Breast epithelium (tissue), 3 donors: ENCODE data around the gene WDR53.

Source experiments
- POLR2A ChIP-seq: fragments of 450-650 bp; IDR thresholded peaks from one replicate; pipeline ENCODE4 v1.6.1; 2016; ENCODE audit warnings: antibody characterized with exemption, mild to moderate bottlenecking, moderate library complexity
- POLR2AphosphoS5 ChIP-seq, 3 donors: sonication (generic); formaldehyde crosslinking; IDR thresholded peaks; one replicate each; pipeline ENCODE4 v1.6.1; 2017; ENCODE audit warnings: antibody characterized with exemption in 3 of 3
- TF ChIP-seq, protein P1 (sequence below), 3 donors: fragments of 450-650 bp; IDR thresholded peaks; one replicate each; pipeline ENCODE4 v1.5.1; 2016 to 2017; ENCODE audit warnings: antibody characterized with exemption in 3 of 3, mild to moderate bottlenecking in 3 of 3, moderate library complexity in 3 of 3

DNA sequence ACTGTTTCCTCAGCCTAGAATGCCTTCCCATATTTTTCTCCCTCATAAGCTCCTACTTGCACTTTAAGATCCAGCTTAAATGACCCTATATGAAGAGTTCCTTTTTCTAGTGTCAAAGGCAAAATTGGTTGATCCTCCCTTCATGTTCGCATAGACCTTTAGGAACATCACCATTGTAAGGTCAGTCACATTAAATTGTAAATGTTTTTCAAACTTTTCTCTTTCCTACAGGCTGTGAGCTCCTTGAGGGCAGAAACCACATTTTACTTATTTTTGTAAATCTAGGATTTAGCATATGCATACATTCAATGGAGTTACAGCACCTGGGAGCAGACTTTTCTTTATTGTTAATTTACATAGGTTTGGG lies 54.0 kb downstream of the WDR53 start:
- no peak for TF ChIP-seq POLR2A
- TF ChIP-seq POLR2AphosphoS5 (IDR thresholded peaks at IDR 0.05), result no peak
- TF ChIP-seq, protein P1, sequence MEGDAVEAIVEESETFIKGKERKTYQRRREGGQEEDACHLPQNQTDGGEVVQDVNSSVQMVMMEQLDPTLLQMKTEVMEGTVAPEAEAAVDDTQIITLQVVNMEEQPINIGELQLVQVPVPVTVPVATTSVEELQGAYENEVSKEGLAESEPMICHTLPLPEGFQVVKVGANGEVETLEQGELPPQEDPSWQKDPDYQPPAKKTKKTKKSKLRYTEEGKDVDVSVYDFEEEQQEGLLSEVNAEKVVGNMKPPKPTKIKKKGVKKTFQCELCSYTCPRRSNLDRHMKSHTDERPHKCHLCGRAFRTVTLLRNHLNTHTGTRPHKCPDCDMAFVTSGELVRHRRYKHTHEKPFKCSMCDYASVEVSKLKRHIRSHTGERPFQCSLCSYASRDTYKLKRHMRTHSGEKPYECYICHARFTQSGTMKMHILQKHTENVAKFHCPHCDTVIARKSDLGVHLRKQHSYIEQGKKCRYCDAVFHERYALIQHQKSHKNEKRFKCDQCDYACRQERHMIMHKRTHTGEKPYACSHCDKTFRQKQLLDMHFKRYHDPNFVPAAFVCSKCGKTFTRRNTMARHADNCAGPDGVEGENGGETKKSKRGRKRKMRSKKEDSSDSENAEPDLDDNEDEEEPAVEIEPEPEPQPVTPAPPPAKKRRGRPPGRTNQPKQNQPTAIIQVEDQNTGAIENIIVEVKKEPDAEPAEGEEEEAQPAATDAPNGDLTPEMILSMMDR (IDR thresholded peaks at IDR 0.05), result no peak
